H1 (cell line): ENCODE results near the gene FANCF. TPM values are rescaled to one million over a fixed set of nuclear protein-coding genes. Genes with fewer than 3 reads are reported as not detected.

Experiments
- KDM4A ChIP-seq: IDR thresholded peaks from one replicate; pipeline ENCODE4 v1.7.1; 2012; ENCODE audit warnings: low read depth, mild to moderate bottlenecking, moderate library complexity, low read length, inconsistent platforms; ENCODE audit not compliant: severe bottlenecking
- polyA plus RNA-seq, 7 experiments: library from polyadenylated mRNA; depleted of rRNA in 3 of 7; stranded (reverse) in 5 of 7; unstranded in 2 of 7; fragments of >200 nt in 5 of 7; fragments of 200-250 nt in 2 of 7; gene quantifications; 1 replicate in 5 of 7; 2 replicates in 1 of 7; 4 replicates in 1 of 7; pipeline versions ENCODE4 v1.2.1 to v1.2.3, GENCODE V29; 2011 to 2013; ENCODE audit warnings: missing spikeins in 2 of 7, mixed read lengths in 2 of 7
- total RNA-seq: library from RNA; stranded (reverse); fragmentation: NEBNext Ultra II Directional; extraction: Animal tissue kit (Norgen Biotek cat#: 25700); gene quantifications from 2 replicates; pipeline ENCODE4 v1.2.1, GENCODE V29; 2021

Gene FANCF
- total and polyA plus RNA-seq, 2 of the 8 experiments (the other 6 are each of a cell fraction or from before 2014, with no cell fraction given) = 10.0 to 29.4 TPM

GRCh38 chr11:22640862-22641261 lies 15.2 kb upstream of the FANCF start (continued):
- no peak for TF ChIP-seq KDM4A
